NOMO-1 treated with DMSO at 0.1 percent for 48 hours (cell line): ENCODE data around the gene FOXO6.

Source experiments
- DNase-seq: peaks from one replicate; lab custom pipeline; 2025; ENCODE audit not compliant: unreplicated experiment; lab: John Stamatoyannopoulos, UW

The FOXO6 gene

GRCh38 chr1:41382480-41383090 lies 21.4 kb downstream of the FOXO6 start:
- no peak for DNase-seq

GRCh38 chr1:41383094-41383852 lies 22.0 kb downstream of the FOXO6 start:
- DNase-seq: peak; percentile 85

GRCh38 chr1:41384579-41384978 lies 23.3 kb downstream of the FOXO6 start:
- DNase-seq: no peak

GRCh38 chr1:41385398-41386195 lies 24.4 kb downstream of the FOXO6 start:
- no peak for DNase-seq

GRCh38 chr1:41386196-41386663 lies 25.0 kb downstream of the FOXO6 start:
- DNase-seq: no peak

GRCh38 chr1:41387667-41388091 lies 26.4 kb downstream of the FOXO6 start:
- DNase-seq: no peak

- DNase-seq: no peak
Measured at GRCh38 chr1:41388510-41388909, 27.3 kb downstream of the FOXO6 start.

GRCh38 chr1:41389009-41389408 lies 27.8 kb downstream of the FOXO6 start:
- no peak for DNase-seq

GRCh38 chr1:41390166-41390565 lies 28.9 kb downstream of the FOXO6 start:
- no peak for DNase-seq

GRCh38 chr1:41390573-41390972 lies 29.3 kb downstream of the FOXO6 start:
- DNase-seq: no peak

GRCh38 chr1:41391834-41392527 lies 30.7 kb downstream of the FOXO6 start:
- DNase-seq: no peak

GRCh38 chr1:41392528-41392924 lies 31.3 kb downstream of the FOXO6 start:
- no peak for DNase-seq

GRCh38 chr1:41393716-41394368 lies 32.6 kb downstream of the FOXO6 start:
- no peak for DNase-seq

GRCh38 chr1:41394369-41394744 lies 33.1 kb downstream of the FOXO6 start:
- DNase-seq: no peak

GRCh38 chr1:41394959-41395956 lies 34.0 kb downstream of the FOXO6 start:
- DNase-seq: no peak

GRCh38 chr1:41396084-41396483 lies 34.9 kb downstream of the FOXO6 start:
- no peak for DNase-seq

GRCh38 chr1:41397020-41397419 lies 35.8 kb downstream of the FOXO6 start:
- no peak for DNase-seq

- no peak for DNase-seq
Measured at GRCh38 chr1:41397753-41398330, 36.6 kb downstream of the FOXO6 start.

GRCh38 chr1:41399145-41399795 lies 38.0 kb downstream of the FOXO6 start:
- no peak for DNase-seq
